HG03439 (cell line): ENCODE measurements around the gene RSU1.
"Not testable (repeated sequence)": the region's sequence is repeated elsewhere in the genome, so short reads cannot be mapped to it uniquely, and the experiment has no call there.

Experiments
- ATAC-seq: cut with Tn5 transposase; IDR thresholded peaks from one replicate; pipeline ENCODE4 v1.9.1; 2021; ENCODE audit warnings: mild to moderate bottlenecking, moderate library complexity; ENCODE audit not compliant: unreplicated experiment

The RSU1 gene

DNA sequence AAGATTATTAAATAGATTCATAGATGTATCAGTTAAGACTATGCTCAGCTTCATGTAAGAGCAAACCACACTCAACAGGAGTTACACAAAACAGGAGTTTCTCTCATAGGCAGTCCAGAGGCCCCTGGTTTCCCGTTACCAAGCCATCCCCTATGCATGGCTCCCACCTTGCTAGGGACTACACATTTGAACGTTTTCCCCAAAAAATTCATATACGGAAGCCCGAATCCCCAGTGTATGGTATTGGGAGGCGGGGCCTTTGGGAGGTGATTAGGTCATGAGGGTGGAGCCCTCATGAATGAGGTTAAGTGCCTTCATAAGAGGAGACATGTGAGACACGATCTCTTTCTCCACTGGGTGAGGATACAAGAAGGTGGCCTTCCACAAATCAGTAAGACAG lies 29.1 kb downstream of the RSU1 start:
- no peak for ATAC-seq

- ATAC-seq: no peak
These were observed 29.8 kb downstream of the RSU1 start for GRCh38 chr10:16787361-16787791.

- ATAC-seq: no peak
These were observed 36.8 kb downstream of the RSU1 start for GRCh38 chr10:16780338-16780880.

- ATAC-seq: no peak
These were observed 37.8 kb downstream of the RSU1 start for GRCh38 chr10:16779384-16779915.

- no peak for ATAC-seq
These were observed 39.5 kb downstream of the RSU1 start for GRCh38 chr10:16777473-16778370.

DNA sequence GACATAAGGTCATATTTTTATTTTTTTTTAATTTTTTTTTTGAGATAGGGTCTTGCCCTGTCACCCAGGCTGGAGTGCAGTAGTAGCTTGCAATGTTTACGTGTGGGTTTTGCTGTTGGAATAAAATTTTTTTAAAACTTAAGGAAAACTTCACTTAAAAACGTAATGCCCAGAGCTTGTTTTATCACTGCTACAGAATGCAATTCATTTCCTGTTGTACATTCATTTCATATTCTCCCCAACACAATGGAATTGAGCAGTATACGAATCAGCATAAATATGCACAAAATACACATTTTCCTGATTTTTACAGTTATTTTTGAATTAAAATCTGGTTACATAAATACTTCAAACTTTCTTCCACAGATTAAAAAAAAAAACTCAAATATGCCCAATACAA lies 40.3 kb downstream of the RSU1 start:
- no peak for ATAC-seq

DNA sequence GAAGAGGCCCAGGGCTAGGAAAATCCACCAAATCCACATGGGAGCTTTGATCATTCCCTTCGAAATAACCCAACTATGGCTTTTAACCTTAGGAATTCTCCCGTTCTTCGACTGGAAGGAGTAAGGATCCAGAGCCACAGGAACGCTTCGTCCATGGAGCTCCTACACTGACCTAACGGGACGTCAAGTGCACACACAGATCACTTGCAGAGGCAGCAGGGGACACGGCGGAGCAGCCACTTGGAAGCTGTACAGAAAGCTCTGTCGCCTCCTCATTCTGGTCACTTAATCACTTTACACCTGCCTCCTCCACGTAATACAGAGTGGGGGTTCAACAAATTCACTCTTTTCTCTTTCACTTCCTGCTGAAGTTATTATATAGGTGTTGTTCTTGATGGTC lies 43.9 kb downstream of the RSU1 start:
- no peak for ATAC-seq

GRCh38 chr10:16770670-16771069 lies 46.6 kb downstream of the RSU1 start:
- no peak for ATAC-seq

DNA sequence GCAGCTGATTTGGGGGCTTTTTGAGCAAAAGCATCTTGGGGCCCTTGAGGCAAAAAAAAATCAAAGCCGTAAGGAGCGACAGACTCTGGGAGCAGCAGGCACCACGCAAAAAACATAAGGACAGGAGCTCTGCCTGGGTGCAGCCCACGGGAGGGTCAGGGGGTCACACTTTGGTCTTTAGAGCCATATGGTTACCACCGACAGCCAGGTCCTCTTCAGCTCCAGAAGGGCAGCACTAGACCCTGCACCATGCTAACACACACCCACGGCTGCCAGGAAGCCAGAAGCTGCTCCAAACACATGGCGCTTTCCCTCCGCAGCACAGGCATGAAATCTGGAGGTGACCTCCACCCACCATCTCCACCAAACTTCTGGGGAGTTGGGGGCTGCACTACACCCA lies 47.1 kb downstream of the RSU1 start:
- ATAC-seq: no peak

DNA sequence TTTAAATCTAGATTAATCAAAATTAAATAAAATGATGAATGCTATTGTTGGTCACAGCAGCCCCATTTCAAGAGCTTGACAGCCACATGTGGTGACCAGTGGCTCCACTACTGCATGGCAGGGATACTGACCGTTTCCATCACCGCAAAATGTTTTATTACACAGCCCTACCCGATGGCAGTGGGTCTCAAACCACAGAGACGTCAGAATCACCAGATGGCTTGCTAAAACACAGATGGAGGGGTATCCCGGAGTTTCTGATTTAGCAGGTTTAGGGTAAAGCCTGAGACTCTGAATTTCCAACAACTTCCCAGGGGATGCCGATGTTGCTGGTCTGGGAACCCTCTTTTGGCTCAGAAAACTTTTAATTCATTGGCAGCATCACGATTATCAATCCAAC lies 47.9 kb downstream of the RSU1 start:
- no peak for ATAC-seq

GRCh38 chr10:16768702-16769101 lies 48.5 kb downstream of the RSU1 start:
- ATAC-seq: no peak

GRCh38 chr10:16765509-16766375 lies 51.5 kb downstream of the RSU1 start:
- ATAC-seq: peak; percentile 79

- ATAC-seq: no peak
These were observed 55.9 kb downstream of the RSU1 start for GRCh38 chr10:16761300-16761699.

GRCh38 chr10:16756561-16757221 lies 60.5 kb downstream of the RSU1 start:
- ATAC-seq: no peak

GRCh38 chr10:16754765-16755164 lies 62.5 kb downstream of the RSU1 start:
- ATAC-seq: no peak

GRCh38 chr10:16752849-16753248 lies 64.4 kb downstream of the RSU1 start:
- ATAC-seq: not testable (repeated sequence)

GRCh38 chr10:16752099-16752498 lies 65.1 kb downstream of the RSU1 start:
- ATAC-seq: no peak

- ATAC-seq: no peak
These were observed 66.0 kb downstream of the RSU1 start for GRCh38 chr10:16751244-16751643.

- no peak for ATAC-seq
These were observed 66.8 kb downstream of the RSU1 start for GRCh38 chr10:16750461-16750860.

- no peak for ATAC-seq
These were observed 68.5 kb downstream of the RSU1 start for GRCh38 chr10:16748749-16749148.

GRCh38 chr10:16746856-16747255 lies 70.4 kb downstream of the RSU1 start:
- ATAC-seq: no peak
